ENCODE results near the gene EXOSC5.

The EXOSC5 gene

DNA sequence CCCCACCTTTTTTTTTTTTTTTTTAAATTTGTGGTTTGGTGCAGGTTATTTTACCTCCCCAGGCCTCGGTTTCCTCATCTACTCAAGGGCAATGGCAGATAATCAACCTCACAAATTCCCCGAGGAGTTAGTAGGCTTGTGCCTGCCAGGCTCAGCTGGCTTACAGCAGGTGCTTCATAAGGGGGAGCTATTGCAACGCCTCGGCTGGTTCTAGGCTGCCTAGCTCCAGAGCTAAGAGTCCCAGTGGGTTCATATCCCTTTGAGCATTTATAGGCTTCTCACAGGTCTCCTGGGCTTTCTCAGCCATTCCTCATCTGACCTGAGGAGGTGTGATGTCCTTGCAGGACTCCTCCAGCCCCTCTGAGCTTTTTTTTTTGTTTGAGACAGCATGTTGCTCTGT, 11.1 kb upstream of the EXOSC5 start:
- no peaks in the 10 kb centered on the region for H3K9me2 ChIP-seq (replicated peaks; ENCODE audit: low read depth, low read length)
- H3K9me3 ChIP-seq (ENCODE audit: insufficient read depth, low read depth, low read length), result no peaks in the 10 kb centered on the region
- no peak overlapping the region for H2AFZ ChIP-seq (ENCODE audit: low read length)
- TF ChIP-seq, protein P1, sequence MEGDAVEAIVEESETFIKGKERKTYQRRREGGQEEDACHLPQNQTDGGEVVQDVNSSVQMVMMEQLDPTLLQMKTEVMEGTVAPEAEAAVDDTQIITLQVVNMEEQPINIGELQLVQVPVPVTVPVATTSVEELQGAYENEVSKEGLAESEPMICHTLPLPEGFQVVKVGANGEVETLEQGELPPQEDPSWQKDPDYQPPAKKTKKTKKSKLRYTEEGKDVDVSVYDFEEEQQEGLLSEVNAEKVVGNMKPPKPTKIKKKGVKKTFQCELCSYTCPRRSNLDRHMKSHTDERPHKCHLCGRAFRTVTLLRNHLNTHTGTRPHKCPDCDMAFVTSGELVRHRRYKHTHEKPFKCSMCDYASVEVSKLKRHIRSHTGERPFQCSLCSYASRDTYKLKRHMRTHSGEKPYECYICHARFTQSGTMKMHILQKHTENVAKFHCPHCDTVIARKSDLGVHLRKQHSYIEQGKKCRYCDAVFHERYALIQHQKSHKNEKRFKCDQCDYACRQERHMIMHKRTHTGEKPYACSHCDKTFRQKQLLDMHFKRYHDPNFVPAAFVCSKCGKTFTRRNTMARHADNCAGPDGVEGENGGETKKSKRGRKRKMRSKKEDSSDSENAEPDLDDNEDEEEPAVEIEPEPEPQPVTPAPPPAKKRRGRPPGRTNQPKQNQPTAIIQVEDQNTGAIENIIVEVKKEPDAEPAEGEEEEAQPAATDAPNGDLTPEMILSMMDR (conservative IDR thresholded peaks at IDR 0.05; ENCODE audit: low read length), result peak; percentile 36
- TF ChIP-seq EZH2phosphoT487 (IDR thresholded peaks at IDR 0.05; ENCODE audit: borderline replicate concordance), result no peak
- H3K36me3 ChIP-seq (ENCODE audit: insufficient read depth, low read length), result no peaks in the 10 kb centered on the region; the same call in 1 of the 2 replicates
- H3K4me2 ChIP-seq (ENCODE audit: low read depth, low read length, poor library complexity, severe bottlenecking), result no peak overlapping the region
- H3K4me1 ChIP-seq (ENCODE audit: insufficient read depth, low read length, poor library complexity, severe bottlenecking), result no peaks in the 10 kb centered on the region
- no peak overlapping the region for H3K9ac ChIP-seq (ENCODE audit: low read depth, low read length, poor library complexity, severe bottlenecking)
- no peaks in the 10 kb centered on the region for H3K79me2 ChIP-seq (ENCODE audit: insufficient read depth, low read length)
- no peak overlapping the region for H3K4me3 ChIP-seq (ENCODE audit: low read length, poor library complexity, severe bottlenecking)
- H3K27me3 ChIP-seq (ENCODE audit: insufficient read depth, low read length, poor library complexity, severe bottlenecking), result no peaks in the 10 kb centered on the region
- H3F3A ChIP-seq (ENCODE audit: low read depth), result no peaks in the 10 kb centered on the region
- no peaks in the 10 kb centered on the region for H4K20me1 ChIP-seq (ENCODE audit: insufficient read depth, low read length, poor library complexity, severe bottlenecking)

DNA sequence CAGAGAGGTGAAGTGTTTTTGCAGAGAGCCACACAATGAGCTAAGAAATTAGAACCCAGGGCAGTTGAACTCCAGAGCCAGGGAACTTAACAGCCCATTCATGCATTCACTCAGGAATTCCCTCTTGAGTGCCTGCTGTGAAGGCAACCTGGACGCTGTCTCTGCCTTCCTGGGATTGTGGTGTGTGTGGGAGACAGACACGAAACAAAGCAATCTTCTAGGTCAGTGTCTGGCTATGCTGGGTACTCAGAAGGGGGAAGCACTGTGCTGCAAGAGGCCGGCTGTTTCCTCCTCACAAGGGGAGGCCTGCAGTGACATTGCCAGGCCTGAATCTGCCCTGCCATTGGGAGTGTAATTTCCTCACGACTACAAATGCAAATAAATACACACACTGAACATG, 10.1 kb upstream of the EXOSC5 start:
- H3K79me2 ChIP-seq (ENCODE audit: insufficient read depth, low read length), result no peaks in the 10 kb centered on the region
- no peaks in the 10 kb centered on the region for H3K9me3 ChIP-seq (ENCODE audit: insufficient read depth, low read depth, low read length)
- H4K20me1 ChIP-seq (ENCODE audit: insufficient read depth, low read length, poor library complexity, severe bottlenecking), result no peaks in the 10 kb centered on the region
- no peak overlapping the region for H2AFZ ChIP-seq (ENCODE audit: low read length)
- H3F3A ChIP-seq (ENCODE audit: low read depth), result no peaks in the 10 kb centered on the region
- H3K4me2 ChIP-seq (ENCODE audit: low read depth, low read length, poor library complexity, severe bottlenecking), result no peak overlapping the region
- TF ChIP-seq, protein P1 (conservative IDR thresholded peaks at IDR 0.05; ENCODE audit: low read length), result no peak
- TF ChIP-seq EZH2phosphoT487 (IDR thresholded peaks at IDR 0.05; ENCODE audit: borderline replicate concordance), result no peak
- H3K4me3 ChIP-seq (ENCODE audit: low read length, poor library complexity, severe bottlenecking), result no peak overlapping the region
- no peak overlapping the region for H3K9ac ChIP-seq (ENCODE audit: low read depth, low read length, poor library complexity, severe bottlenecking)
- no peaks in the 10 kb centered on the region for H3K4me1 ChIP-seq (ENCODE audit: insufficient read depth, low read length, poor library complexity, severe bottlenecking)
- no peaks in the 10 kb centered on the region for H3K27me3 ChIP-seq (ENCODE audit: insufficient read depth, low read length, poor library complexity, severe bottlenecking)
- H3K9me2 ChIP-seq (replicated peaks; ENCODE audit: low read depth, low read length), result no peaks in the 10 kb centered on the region
- no peaks in the 10 kb centered on the region; the same call in 1 of the 2 replicates for H3K36me3 ChIP-seq (ENCODE audit: insufficient read depth, low read length)

- Histone ChIP-seq H4K20me1 (ENCODE audit: insufficient read depth, low read length, poor library complexity, severe bottlenecking) (no peaks in the 10 kb centered on the region), H3K4me2 (ENCODE audit: low read depth, low read length, poor library complexity, severe bottlenecking) (no peak overlapping the region), H3K4me3 (ENCODE audit: low read length, poor library complexity, severe bottlenecking) (no peak overlapping the region), H3K4me1 (ENCODE audit: insufficient read depth, low read length, poor library complexity, severe bottlenecking) (no peaks in the 10 kb centered on the region), H3K9me3 (ENCODE audit: insufficient read depth, low read depth, low read length) (no peaks in the 10 kb centered on the region), H3K9ac (ENCODE audit: low read depth, low read length, poor library complexity, severe bottlenecking) (no peak overlapping the region), H3K36me3 (ENCODE audit: insufficient read depth, low read length) (no peaks in the 10 kb centered on the region), H2AFZ (ENCODE audit: low read length) (no peak overlapping the region), H3F3A (ENCODE audit: low read depth) (no peaks in the 10 kb centered on the region), H3K27me3 (ENCODE audit: insufficient read depth, low read length, poor library complexity, severe bottlenecking) (no peaks in the 10 kb centered on the region), H3K79me2 (ENCODE audit: insufficient read depth, low read length) (peaks cover 8% of the 10 kb centered on the region; the same call in 1 of the 2 replicates), H3K9me2 (replicated peaks; ENCODE audit: low read depth, low read length) (no peaks in the 10 kb centered on the region)
- TF ChIP-seq, protein P1 (conservative IDR thresholded peaks at IDR 0.05; ENCODE audit: low read length), result no peak
- no peak for TF ChIP-seq EZH2phosphoT487 (IDR thresholded peaks at IDR 0.05; ENCODE audit: borderline replicate concordance)
These were observed 8.6 kb upstream of the EXOSC5 start for GRCh38 chr19:41405776-41406175.
